Measurements from ENCODE around the gene TCHHL1. TPM values are rescaled to one million over a fixed set of nuclear protein-coding genes. Genes with fewer than 3 reads are reported as not detected.
A peak's percentile ranks its signal among the peaks of the same experiment; 100 is the strongest.

Gene TCHHL1
- total RNA-seq, 1 experiment from 2014 or later: not detected

DNA sequence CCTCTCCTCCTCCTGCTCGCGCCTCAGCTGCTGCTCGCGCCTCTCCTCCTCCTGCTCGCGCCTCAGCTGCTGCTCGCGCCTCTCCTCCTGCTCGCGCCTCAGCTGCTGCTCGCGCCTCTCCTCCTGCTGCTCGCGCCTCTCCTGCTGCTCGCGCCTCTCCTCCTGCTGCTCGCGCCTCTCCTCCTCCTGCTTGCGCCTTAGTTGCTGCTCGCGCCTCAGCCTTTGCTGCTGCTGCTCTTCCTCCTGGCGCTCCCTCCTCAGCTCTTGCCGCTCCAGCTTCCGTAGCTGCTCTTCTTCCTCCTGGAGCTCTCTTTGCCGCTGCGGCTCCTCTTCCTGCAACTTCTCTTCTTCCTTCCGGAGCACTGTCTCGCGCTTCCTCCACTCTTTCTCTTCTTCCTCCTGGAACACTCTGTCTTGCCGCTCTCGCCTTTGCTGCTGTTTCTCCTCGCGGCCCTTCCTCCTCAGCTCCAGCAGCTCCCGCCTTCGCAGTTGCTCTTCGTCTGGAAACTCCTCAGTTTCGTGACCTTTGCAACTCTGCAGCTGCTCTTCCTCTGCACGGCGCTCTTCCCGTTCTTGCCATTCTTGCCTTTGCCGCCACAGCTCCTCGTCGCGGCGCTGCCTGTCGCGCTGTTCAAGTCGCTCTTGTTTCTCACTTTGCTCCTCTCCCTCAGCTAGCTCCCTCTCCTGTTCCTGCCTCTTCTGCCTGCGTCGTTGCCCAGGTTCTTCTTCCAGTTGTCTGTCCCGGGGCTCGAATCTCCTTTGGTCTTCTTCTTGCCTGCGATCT lies 23.4 kb upstream of the TCHHL1 start:
- peaks cover 12 to 43% of the 10 kb centered on the region in 2 experiments for H3K4me1 ChIP-seq (ENCODE audit: control insufficient read depth in 1 of 2, insufficient read depth in 2 of 2, low read length in 2 of 2)
- no peak for ATAC-seq
- H3K4me2 ChIP-seq (ENCODE audit: low read length): no peak overlapping the region
- H3K27me3 ChIP-seq (ENCODE audit: insufficient read depth, low read length): peaks cover 86% of the 10 kb centered on the region
- intact Hi-C loops (cut with micrococcal nuclease): no loop called here
- no peaks in the 10 kb centered on the region for H3K36me3 ChIP-seq (ENCODE audit: control insufficient read depth in 1 of 2, insufficient read depth in 2 of 2, low read length in 2 of 2)
- no peak overlapping the region for H3K27ac ChIP-seq (ENCODE audit: low read depth, low read length)
- H4K20me1 ChIP-seq (ENCODE audit: insufficient read depth): no peaks in the 10 kb centered on the region
- no peaks in the 10 kb centered on the region for H3K79me2 ChIP-seq (ENCODE audit: insufficient read depth, low read length)
- ChIA-PET RAD21 (ENCODE audit: low non-redundant PET in 1 of 2, low total read pairs in 2 of 2, uncharacterized antibody in 2 of 2, unreplicated experiment in 2 of 2) (interaction anchor here in 1 of 2 experiments (0.7 kb wide), 1 partner anchor 54 kb away, joined by 4 read pairs; no protein-coding TSS in a partner anchor), POLR2A (no interaction called here), CTCF (interaction anchor here (1.3 kb wide), 1 partner anchor 30 kb away, joined by 3 read pairs; no protein-coding TSS in a partner anchor)
- no peak overlapping the region for H3K4me3 ChIP-seq (replicated peaks in 1 of 2; ENCODE audit: low read depth in 1 of 2, low read length in 2 of 2)
- BruUV-seq (replicated peaks): no TSS peak
- no peak overlapping the region for H3K9ac ChIP-seq (ENCODE audit: low read length)
- TF ChIP-seq ZNF274 (IDR thresholded peaks at IDR 0.05; ENCODE audit: low read depth, low read length): no peak
- TF ChIP-seq SIN3A (IDR thresholded peaks at IDR 0.05; ENCODE audit: low read depth): no peak
- no peak for TF ChIP-seq SP1 (IDR thresholded peaks at IDR 0.05; ENCODE audit: low read depth)
- no peaks in the 10 kb centered on the region for H3K9me2 ChIP-seq (ENCODE audit: insufficient read depth)
- no peak for DNase-seq (ENCODE audit: low read depth, low spot score)
- no peak overlapping the region for H2AFZ ChIP-seq (ENCODE audit: low read depth, low read length, poor library complexity, severe bottlenecking)
- H3K9me3 ChIP-seq (ENCODE audit: control insufficient read depth in 1 of 2, insufficient read depth in 1 of 2, low read depth in 1 of 2, low read length in 2 of 2): no peaks in the 10 kb centered on the region

DNA sequence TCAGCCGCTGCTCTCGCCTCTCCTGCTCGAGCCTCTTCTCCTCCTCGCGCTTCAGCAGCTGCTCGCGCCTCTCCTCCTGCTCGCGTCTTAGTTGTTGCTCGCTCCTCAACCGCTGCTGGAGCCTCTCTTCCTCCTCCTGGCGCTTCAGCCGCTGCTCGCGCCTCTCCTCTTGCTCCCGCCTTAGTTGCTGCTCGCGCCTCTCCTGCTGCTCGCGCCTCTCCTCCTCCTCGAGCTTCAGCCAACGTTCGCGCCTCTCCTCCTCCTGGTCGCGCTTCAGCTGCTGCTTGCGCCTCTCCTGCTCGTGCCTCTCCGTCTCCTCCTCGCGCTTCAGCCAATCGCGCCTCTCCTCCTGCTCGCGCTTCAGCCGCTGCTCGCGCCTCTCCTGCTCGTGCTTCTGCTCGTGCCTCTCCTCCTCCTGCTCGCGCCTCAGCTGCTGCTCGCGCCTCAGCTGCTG lies 22.7 kb upstream of the TCHHL1 start:
- Histone ChIP-seq H3K36me3 (ENCODE audit: control insufficient read depth in 1 of 2, insufficient read depth in 2 of 2, low read length in 2 of 2) (no peaks in the 10 kb centered on the region), H3K27me3 (ENCODE audit: insufficient read depth, low read length) (peaks cover 86% of the 10 kb centered on the region), H3K27ac (ENCODE audit: low read depth, low read length) (no peak overlapping the region), H3K9ac (ENCODE audit: low read length) (no peak overlapping the region), H3K79me2 (ENCODE audit: insufficient read depth, low read length) (no peaks in the 10 kb centered on the region), H3K9me3 (ENCODE audit: control insufficient read depth in 1 of 2, insufficient read depth in 1 of 2, low read depth in 1 of 2, low read length in 2 of 2) (no peaks in the 10 kb centered on the region), H3K4me2 (ENCODE audit: low read length) (peak overlapping the region; percentile 77), H4K20me1 (ENCODE audit: insufficient read depth) (no peaks in the 10 kb centered on the region), H3K4me3 (replicated peaks in 1 of 2; ENCODE audit: low read depth in 1 of 2, low read length in 2 of 2) (peak overlapping the region in 1 of 2 experiments; percentile 58; a peak in 1 of 4 replicates), H3K4me1 (ENCODE audit: control insufficient read depth in 1 of 2, insufficient read depth in 2 of 2, low read length in 2 of 2) (peaks cover 19 to 50% of the 10 kb centered on the region in 2 experiments), H3K9me2 (ENCODE audit: insufficient read depth) (no peaks in the 10 kb centered on the region), H2AFZ (ENCODE audit: low read depth, low read length, poor library complexity, severe bottlenecking) (no peak overlapping the region)
- BruUV-seq (replicated peaks): no TSS peak
- TF ChIP-seq, protein P1, sequence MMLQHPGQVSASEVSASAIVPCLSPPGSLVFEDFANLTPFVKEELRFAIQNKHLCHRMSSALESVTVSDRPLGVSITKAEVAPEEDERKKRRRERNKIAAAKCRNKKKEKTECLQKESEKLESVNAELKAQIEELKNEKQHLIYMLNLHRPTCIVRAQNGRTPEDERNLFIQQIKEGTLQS (IDR thresholded peaks at IDR 0.05): no peak
- TF ChIP-seq, protein P2, sequence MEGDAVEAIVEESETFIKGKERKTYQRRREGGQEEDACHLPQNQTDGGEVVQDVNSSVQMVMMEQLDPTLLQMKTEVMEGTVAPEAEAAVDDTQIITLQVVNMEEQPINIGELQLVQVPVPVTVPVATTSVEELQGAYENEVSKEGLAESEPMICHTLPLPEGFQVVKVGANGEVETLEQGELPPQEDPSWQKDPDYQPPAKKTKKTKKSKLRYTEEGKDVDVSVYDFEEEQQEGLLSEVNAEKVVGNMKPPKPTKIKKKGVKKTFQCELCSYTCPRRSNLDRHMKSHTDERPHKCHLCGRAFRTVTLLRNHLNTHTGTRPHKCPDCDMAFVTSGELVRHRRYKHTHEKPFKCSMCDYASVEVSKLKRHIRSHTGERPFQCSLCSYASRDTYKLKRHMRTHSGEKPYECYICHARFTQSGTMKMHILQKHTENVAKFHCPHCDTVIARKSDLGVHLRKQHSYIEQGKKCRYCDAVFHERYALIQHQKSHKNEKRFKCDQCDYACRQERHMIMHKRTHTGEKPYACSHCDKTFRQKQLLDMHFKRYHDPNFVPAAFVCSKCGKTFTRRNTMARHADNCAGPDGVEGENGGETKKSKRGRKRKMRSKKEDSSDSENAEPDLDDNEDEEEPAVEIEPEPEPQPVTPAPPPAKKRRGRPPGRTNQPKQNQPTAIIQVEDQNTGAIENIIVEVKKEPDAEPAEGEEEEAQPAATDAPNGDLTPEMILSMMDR (IDR thresholded peaks at IDR 0.05 in 2 of 3, conservative IDR thresholded peaks at IDR 0.05 in 1 of 3; ENCODE audit: borderline replicate concordance in 1 of 3, insufficient read depth in 1 of 3, low read depth in 2 of 3, low read length in 2 of 3): no peak
- TF ChIP-seq SP1 (IDR thresholded peaks at IDR 0.05; ENCODE audit: low read depth) (no peak), EZH2 (IDR thresholded peaks at IDR 0.05) (no peak), POLR2A (IDR thresholded peaks at IDR 0.05; ENCODE audit: borderline replicate concordance, extremely low read depth, insufficient read depth, insufficient read length) (no peak), RAD21 (IDR thresholded peaks at IDR 0.05; ENCODE audit: low read depth) (no peak), SIN3A (IDR thresholded peaks at IDR 0.05; ENCODE audit: low read depth) (no peak), POLR2AphosphoS5 (IDR thresholded peaks at IDR 0.05; ENCODE audit: low read depth, low read length) (no peak), JUND (IDR thresholded peaks at IDR 0.05) (no peak), EGR1 (IDR thresholded peaks at IDR 0.05; ENCODE audit: low read depth) (no peak), CBX3 (IDR thresholded peaks at IDR 0.05; ENCODE audit: low read depth) (no peak), EZH2phosphoT487 (IDR thresholded peaks at IDR 0.05; ENCODE audit: borderline replicate concordance) (no peak), TCF7L2 (IDR thresholded peaks at IDR 0.05; ENCODE audit: borderline replicate concordance, extremely low read depth, insufficient read depth, insufficient read length) (no peak)
- intact Hi-C loops (cut with micrococcal nuclease): loop anchor here (2.0 kb wide), 1 partner anchor 63 kb away; no protein-coding TSS in a partner anchor
- ATAC-seq (no peak), DNase-seq (ENCODE audit: low read depth, low spot score) (no peak)
- ChIA-PET CTCF (interaction anchor here (1.6 to 1.7 kb wide), 2 partner anchors 74 to 347 kb away, joined by 6 to 9 read pairs; no protein-coding TSS in a partner anchor), RAD21 (ENCODE audit: low non-redundant PET in 1 of 2, low total read pairs in 2 of 2, uncharacterized antibody in 2 of 2, unreplicated experiment in 2 of 2) (interaction anchor here in 1 of 2 experiments (0.7 kb wide), 1 partner anchor 55 kb away, joined by 4 read pairs; no protein-coding TSS in a partner anchor), POLR2A (no interaction called here)

Measured in HCT116 (cell line).